ENCODE results near the gene RAPH1. TPM values are rescaled to one million over a fixed set of nuclear protein-coding genes. Genes with fewer than 3 reads are reported as not detected.
"Not testable (repeated sequence)": the region's sequence is repeated elsewhere in the genome, so short reads cannot be mapped to it uniquely, and the experiment has no call there.

RAPH1 gene
- total and polyA plus RNA-seq, 7 donors = 4.8 to 19.9 (median 11.8) TPM

- WGBS, 2 donors = 59 to 90% methylated on average over 1 of the region's 1 CpG
- H3K27me3 ChIP-seq = no peaks in the 10 kb centered on the region
- no peak overlapping the region for H3K27ac ChIP-seq
- intact Hi-C loops (cut with DNase I) = no loop called here
- no peaks in the 10 kb centered on the region for H3K9me3 ChIP-seq
- DNase-seq = no peak
- no peak overlapping the region for H3K4me3 ChIP-seq
- H3K4me1 ChIP-seq = peaks cover 0 to 29% (median 18%) of the 10 kb centered on the region in 4 donors
- H3K36me3 ChIP-seq = peaks cover 0 to 29% (median 0%) of the 10 kb centered on the region in 4 donors
- no peak for TF ChIP-seq POLR2A (IDR thresholded peaks at IDR 0.05)
- no peak for TF ChIP-seq EP300 (IDR thresholded peaks at IDR 0.05)
- TF ChIP-seq POLR2AphosphoS5 (IDR thresholded peaks at IDR 0.05) = no peak
- TF ChIP-seq CTCF (IDR thresholded peaks at IDR 0.05) = no peak
Observed at GRCh38 chr2:203399031-203399430, 136.1 kb downstream of the RAPH1 start.

- Histone ChIP-seq H3K27me3 (no peaks in the 10 kb centered on the region), H3K27ac (peak overlapping the region in 2 of 4 donors; percentile 51 to 57), H3K9me3 (no peaks in the 10 kb centered on the region), H3K4me1 (peaks cover 0 to 31% (median 18%) of the 10 kb centered on the region in 4 donors), H3K4me3 (no peak overlapping the region), H3K36me3 (peaks cover 0 to 13% (median 0%) of the 10 kb centered on the region in 4 donors)
- 72 to 81% methylated on average over 1 of the region's 1 CpG for WGBS, 2 donors
- peak in 2 of 4 experiments; percentile 22 to 26 for TF ChIP-seq CTCF (IDR thresholded peaks at IDR 0.05)
- TF ChIP-seq POLR2AphosphoS5 (IDR thresholded peaks at IDR 0.05) = no peak
- no peak for TF ChIP-seq EP300 (IDR thresholded peaks at IDR 0.05)
- DNase-seq = no peak
- intact Hi-C loops (cut with DNase I) = no loop called here
Observed at GRCh38 chr2:203396667-203397066, 138.4 kb downstream of the RAPH1 start.

- Histone ChIP-seq H3K36me3 (peaks cover 0 to 13% (median 0%) of the 10 kb centered on the region in 4 donors), H3K4me1 (peaks cover 0 to 31% (median 18%) of the 10 kb centered on the region in 4 donors), H3K4me3 (no peak overlapping the region), H3K9me3 (no peaks in the 10 kb centered on the region), H3K27ac (peak overlapping the region in 3 of 4 donors; percentile 51 to 57 (median 57)), H3K27me3 (no peaks in the 10 kb centered on the region)
- TF ChIP-seq POLR2A (IDR thresholded peaks at IDR 0.05) (no peak), CTCF (IDR thresholded peaks at IDR 0.05) (no peak), EP300 (IDR thresholded peaks at IDR 0.05) (no peak), POLR2AphosphoS5 (IDR thresholded peaks at IDR 0.05) (no peak)
- intact Hi-C loops (cut with DNase I) = no loop called here
- WGBS, 2 donors = 96 to 98% methylated on average over 2 of the region's 2 CpGs
- DNase-seq = no peak
Observed at GRCh38 chr2:203395858-203396257, 139.2 kb downstream of the RAPH1 start.

- DNase-seq = no peak
- Histone ChIP-seq H3K27me3 (no peaks in the 10 kb centered on the region), H3K4me3 (no peak overlapping the region), H3K27ac (peak overlapping the region in 2 of 4 donors; percentile 12 to 52), H3K9me3 (no peaks in the 10 kb centered on the region), H3K4me1 (peaks cover 0 to 31% (median 18%) of the 10 kb centered on the region in 4 donors), H3K36me3 (peaks cover 0 to 13% (median 0%) of the 10 kb centered on the region in 4 donors)
- intact Hi-C loops (cut with DNase I) = loop anchor here (1.0 kb wide), 1 partner anchor 66 kb away; the partner anchor contains the start of gene ABI2
- 96 to 97% methylated on average over 9 of the region's 9 CpGs for WGBS, 2 donors
- TF ChIP-seq EP300 (IDR thresholded peaks at IDR 0.05) (no peak), POLR2A (IDR thresholded peaks at IDR 0.05) (no peak), POLR2AphosphoS5 (IDR thresholded peaks at IDR 0.05) (peak in 3 of 4 donors; percentile 20 to 69 (median 59)), CTCF (IDR thresholded peaks at IDR 0.05) (no peak)
Observed at GRCh38 chr2:203394519-203395227, 140.4 kb downstream of the RAPH1 start.

GRCh38 chr2:203388153-203388552 lies 146.9 kb downstream of the RAPH1 start:
- H3K36me3 ChIP-seq; H3K27me3 ChIP-seq; DNase-seq; H3K9me3 ChIP-seq; H3K4me3 ChIP-seq; H3K4me1 ChIP-seq; H3K27ac ChIP-seq; intact Hi-C loops (cut with DNase I): not testable (repeated sequence)
- WGBS, 2 donors = 95 to 97% methylated on average over 6 of the region's 6 CpGs
